Fibroblast of skin of right quadriceps (primary cell): ENCODE results near the gene EPB41L3.

Source experiments
- DNase-seq: peaks from one replicate; pipeline ENCODE4 v3.0.0-alpha.2; 2013

Gene EPB41L3

GRCh38 chr18:5398269-5398668, 145.5 kb downstream of the EPB41L3 start:
- no peak for DNase-seq

GRCh38 chr18:5397102-5397501, 146.7 kb downstream of the EPB41L3 start:
- DNase-seq, result no peak

- no peak for DNase-seq
Measured at GRCh38 chr18:5395860-5396448, 147.8 kb downstream of the EPB41L3 start.

GRCh38 chr18:5393779-5394178, 150.0 kb downstream of the EPB41L3 start:
- peak; percentile 67 for DNase-seq

- DNase-seq, result no peak
Measured at GRCh38 chr18:5391409-5391808, 152.4 kb downstream of the EPB41L3 start.

GRCh38 chr18:5389356-5389755, 154.4 kb downstream of the EPB41L3 start:
- DNase-seq, result no peak

GRCh38 chr18:5388896-5389295, 154.9 kb downstream of the EPB41L3 start:
- no peak for DNase-seq

- no peak for DNase-seq
Measured at GRCh38 chr18:5380586-5380985, 163.2 kb downstream of the EPB41L3 start.

GRCh38 chr18:5376986-5377385, 166.8 kb downstream of the EPB41L3 start:
- no peak for DNase-seq

GRCh38 chr18:5370332-5370731, 173.5 kb downstream of the EPB41L3 start:
- DNase-seq, result no peak

- no peak for DNase-seq
Measured at GRCh38 chr18:5369513-5369912, 174.3 kb downstream of the EPB41L3 start.

GRCh38 chr18:5365443-5365842, 178.4 kb downstream of the EPB41L3 start:
- no peak for DNase-seq

- no peak for DNase-seq
Measured at GRCh38 chr18:5350636-5351035, 193.2 kb downstream of the EPB41L3 start.
